GM12875 (cell line): ENCODE measurements around the gene PIEZO1.

Experiments
- H3K4me3 ChIP-seq: one replicate; pipeline ENCODE4 v1.5.1; 2011; ENCODE audit warnings: low read depth, low read length, control low read depth
- TF ChIP-seq, protein P1 (sequence below): IDR thresholded peaks from 2 replicates; pipeline ENCODE4 v1.5.1; 2011; ENCODE audit warnings: low read depth, mild to moderate bottlenecking, control low read depth, inconsistent platforms, low read length, moderate library complexity, borderline replicate concordance; ENCODE audit not compliant: insufficient read depth

The PIEZO1 gene

DNA sequence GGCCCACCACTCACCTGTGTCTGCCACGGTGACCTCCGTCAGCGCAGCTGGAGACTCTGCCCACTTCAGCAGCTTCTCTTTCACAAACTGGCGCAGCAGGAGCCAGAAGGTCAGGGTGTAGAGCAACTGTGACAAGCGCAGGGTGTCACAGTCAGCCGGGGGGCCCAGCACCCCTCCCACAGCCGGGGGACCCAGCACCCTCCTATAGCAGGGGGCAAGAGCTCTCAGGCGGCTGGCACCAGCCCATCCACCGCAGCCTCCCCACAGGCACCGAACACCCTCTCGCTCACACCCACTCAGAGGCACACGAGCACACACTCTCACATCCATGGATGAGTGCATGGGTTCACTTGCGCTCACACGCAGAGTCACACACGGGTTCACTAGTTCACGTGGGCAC is 49.9 kb downstream of the PIEZO1 start:
- H3K4me3 ChIP-seq, result no peak overlapping the region

DNA sequence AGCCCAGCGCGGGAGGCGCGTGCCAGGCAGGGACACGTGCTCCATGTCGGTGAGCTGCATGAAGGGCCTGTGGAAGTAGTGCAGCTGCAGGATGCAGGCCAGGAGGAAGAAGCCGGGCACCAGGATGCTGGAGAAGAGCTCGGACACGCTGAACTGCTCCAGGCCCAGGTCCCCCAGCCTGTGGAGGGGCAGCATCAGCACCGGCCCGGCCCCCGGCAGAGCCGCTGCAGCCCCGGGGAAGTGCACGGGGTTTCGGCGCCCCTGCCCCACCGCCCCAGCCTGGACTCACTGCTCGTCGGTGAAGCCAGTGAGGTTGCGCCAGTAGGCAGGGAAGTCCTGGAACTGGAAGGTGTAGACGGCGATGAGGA is 50.7 kb downstream of the PIEZO1 start:
- TF ChIP-seq, protein P1, sequence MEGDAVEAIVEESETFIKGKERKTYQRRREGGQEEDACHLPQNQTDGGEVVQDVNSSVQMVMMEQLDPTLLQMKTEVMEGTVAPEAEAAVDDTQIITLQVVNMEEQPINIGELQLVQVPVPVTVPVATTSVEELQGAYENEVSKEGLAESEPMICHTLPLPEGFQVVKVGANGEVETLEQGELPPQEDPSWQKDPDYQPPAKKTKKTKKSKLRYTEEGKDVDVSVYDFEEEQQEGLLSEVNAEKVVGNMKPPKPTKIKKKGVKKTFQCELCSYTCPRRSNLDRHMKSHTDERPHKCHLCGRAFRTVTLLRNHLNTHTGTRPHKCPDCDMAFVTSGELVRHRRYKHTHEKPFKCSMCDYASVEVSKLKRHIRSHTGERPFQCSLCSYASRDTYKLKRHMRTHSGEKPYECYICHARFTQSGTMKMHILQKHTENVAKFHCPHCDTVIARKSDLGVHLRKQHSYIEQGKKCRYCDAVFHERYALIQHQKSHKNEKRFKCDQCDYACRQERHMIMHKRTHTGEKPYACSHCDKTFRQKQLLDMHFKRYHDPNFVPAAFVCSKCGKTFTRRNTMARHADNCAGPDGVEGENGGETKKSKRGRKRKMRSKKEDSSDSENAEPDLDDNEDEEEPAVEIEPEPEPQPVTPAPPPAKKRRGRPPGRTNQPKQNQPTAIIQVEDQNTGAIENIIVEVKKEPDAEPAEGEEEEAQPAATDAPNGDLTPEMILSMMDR, result no peak
- H3K4me3 ChIP-seq, result no peak overlapping the region

More for the DNA sequence above, 49.9 kb downstream of the PIEZO1 start:
- TF ChIP-seq, protein P1, result no peak

DNA sequence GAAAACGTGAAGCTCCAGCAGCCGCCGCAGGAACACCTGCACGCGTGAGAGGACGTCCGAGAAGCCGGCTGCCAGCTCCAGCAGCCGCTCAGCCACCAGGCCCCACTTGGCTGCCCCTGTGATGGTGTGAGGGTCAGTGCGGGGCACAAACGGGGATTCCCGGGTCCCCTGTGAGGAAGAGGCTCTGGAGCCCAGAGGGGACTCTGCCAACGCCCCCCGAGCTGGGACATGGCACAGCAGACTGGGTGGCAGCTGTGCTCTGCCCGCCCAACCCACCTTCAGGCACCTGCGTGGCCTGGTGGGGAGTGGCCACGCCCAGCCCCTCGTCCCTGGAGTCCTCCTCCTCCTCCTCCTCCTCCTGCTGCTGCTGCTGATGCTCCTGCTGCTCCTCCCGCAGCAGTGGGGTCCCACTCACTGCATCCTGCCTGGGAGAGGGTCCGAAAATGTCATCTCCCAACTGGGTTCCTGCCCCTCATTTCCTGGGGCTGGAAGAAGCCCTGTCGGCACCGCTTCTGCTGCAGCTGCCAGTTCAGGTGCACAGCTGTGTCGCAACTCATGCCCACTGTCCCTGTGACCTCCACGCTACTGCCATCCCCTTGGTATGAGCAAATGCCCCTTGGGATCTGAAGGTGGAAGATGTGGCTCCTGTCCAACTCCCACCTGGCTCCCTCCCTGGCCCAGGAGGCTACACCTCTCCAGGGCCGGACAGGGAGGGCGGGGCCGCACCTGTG is 51.2 kb downstream of the PIEZO1 start:
- no peak overlapping the region for H3K4me3 ChIP-seq
- TF ChIP-seq, protein P1, result no peak

DNA sequence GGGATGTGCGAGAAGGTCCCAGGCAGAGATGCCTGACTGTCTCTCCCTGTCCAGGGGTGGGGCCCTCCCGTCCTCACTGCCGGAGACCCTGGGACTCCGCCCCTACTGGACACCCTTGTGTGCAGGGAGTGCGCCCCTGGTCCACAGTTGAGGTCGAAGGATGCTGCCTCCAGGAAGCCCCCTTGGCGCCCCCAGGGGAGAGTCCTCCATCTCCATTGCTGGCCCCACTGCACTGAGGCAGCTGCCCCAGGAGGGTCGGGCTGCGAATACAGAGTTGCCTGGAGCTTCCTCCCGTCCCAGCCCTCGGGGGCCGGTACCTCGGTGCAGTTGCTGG is 52.1 kb downstream of the PIEZO1 start:
- no peak overlapping the region for H3K4me3 ChIP-seq

DNA sequence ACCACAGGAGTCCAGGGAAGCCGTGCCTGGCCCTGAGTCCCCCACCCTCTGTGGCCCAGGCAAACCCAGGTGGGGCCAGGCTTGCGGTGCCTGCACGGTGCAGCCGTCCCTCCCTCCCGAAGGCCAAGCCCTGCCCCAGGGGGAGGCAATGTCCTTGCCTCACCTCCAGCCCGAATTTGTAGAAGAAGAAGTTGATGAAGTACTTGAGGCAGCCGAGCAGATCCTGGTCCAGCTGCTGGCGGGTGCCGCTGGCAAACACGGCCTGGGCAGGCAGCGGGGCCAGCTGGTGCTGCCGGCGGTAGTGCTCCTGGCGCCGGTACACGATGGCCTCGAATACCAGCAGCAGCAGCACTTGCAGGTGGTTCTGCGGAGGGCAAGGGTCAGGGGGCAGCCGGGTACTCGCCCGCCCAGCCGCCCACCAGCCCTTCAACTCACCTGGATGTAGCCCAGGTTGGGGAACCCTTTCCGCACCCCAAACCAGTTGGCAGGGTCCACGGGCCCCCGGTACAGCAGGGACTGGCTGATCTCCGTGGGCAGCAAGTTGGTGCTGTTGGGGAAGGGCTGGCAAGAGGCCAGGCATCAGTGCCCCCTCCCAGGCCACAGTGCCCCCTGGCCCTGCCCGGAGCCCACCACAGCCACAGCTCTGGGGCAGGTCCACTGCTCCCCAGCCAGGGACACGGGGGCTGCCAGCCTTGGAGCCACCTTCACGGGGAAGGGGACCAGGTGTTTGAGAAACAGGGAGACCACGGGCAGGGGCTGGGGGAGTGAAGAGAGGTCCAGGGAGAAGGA is 52.7 kb downstream of the PIEZO1 start:
- no peak overlapping the region for H3K4me3 ChIP-seq
- TF ChIP-seq, protein P1, result no peak

More for the DNA sequence above, 52.1 kb downstream of the PIEZO1 start:
- TF ChIP-seq, protein P1, result no peak

DNA sequence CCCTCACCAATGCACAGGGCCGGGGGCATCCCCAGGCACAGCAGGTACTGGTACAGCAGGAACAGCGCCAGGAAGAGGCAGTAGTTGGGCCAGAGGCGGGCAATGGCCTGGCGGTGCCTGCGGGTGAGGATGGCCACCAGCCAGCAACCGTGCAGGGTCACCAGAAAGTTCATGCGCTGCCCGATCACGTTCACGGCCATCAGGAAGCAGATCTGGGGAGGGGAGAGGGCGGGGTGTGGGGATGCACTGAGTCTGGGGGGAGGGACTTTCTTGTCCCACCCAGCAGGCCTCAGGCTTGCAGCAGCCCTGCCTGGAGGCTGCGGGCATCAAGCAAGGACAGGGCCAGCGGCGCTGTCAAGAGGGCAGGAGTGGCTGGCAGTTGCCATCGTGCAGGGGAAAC is 53.3 kb downstream of the PIEZO1 start:
- no peak overlapping the region for H3K4me3 ChIP-seq
- TF ChIP-seq, protein P1, result no peak
